ENCODE results near the gene PDSS1. TPM values are rescaled to one million over a fixed set of nuclear protein-coding genes. Genes with fewer than 3 reads are reported as not detected.

PDSS1 gene
- total and polyA plus RNA-seq, 2 of the 4 experiments (the other 2 are of a cell fraction): 9.7 to 13.2 TPM

DNA sequence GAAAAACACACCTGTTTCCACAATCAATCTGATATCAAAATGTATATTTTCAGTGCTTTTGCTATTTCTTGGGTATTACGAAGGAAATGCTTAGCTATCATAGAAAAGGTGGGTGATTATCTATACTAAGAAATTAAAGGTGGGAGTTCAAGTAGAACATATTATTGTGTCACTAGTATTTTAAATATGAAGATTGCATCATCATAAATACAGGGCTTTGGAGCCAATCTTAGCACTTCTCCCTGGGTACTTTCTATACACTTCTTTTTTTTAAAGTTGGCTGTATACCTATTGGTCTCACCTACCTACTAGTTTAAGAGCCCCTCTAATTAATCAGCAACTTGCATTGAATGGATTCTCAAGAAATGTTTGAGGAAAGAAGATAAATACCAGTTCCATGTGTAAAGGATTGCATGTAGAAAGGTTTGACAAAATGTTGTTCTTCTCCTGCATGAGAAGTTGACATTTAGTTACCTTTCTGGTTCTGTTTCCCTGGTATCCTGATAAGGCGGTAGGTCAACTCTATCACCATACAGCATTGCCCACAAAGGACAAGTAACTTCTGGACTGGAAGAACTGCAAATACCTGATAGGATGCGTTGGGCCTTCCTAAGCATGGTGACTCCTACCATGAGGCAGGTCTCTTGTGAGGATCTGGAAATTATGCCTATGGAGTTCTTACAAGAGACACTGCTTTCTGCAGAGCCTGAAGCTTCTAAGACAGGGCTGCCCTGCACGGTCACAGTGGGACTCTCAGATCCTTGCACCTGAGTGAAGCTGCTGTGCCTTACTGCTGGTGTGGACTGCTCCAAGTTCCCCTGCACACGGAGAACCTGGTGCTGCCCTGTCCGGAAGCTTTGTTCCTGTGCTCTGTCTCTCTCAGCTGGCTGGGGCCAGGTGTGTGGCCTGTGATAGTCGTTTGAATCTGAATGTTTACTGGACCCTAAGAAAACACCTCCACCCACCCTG, 32.1 kb upstream of the PDSS1 start:
- no peak overlapping the region for H3K4me3 ChIP-seq (ENCODE audit: insufficient read depth, low read depth, low read length)
- dilution Hi-C loops (cut with HindIII; ENCODE audit: low sequenced_read_pairs, unreplicated experiment): no loop called here
- H2BK120ac ChIP-seq (ENCODE audit: low read depth, low read length): no peak overlapping the region
- H3K4ac ChIP-seq (ENCODE audit: low read depth, low read length): no peak overlapping the region
- no peak for TF ChIP-seq POLR2A (IDR thresholded peaks at IDR 0.05; ENCODE audit: low read depth, low read length)
- TF ChIP-seq SMC3 (IDR thresholded peaks at IDR 0.05; ENCODE audit: low read depth, low read length): no peak
- TF ChIP-seq CEBPB (IDR thresholded peaks at IDR 0.05; ENCODE audit: low read depth, low read length): peak; percentile 58
- TF ChIP-seq MAFK (IDR thresholded peaks at IDR 0.05; ENCODE audit: low read depth, low read length): no peak
- no TSS peak for BruUV-seq (replicated peaks)
- 40% methylated on average over 1 of the region's 7 CpGs; no CpG with 5 or more reads in 1 of the 2 experiments for WGBS, 2 experiments (ENCODE audit: extremely low coverage in 2 of 2, insufficient read length in 1 of 2)
- no peak overlapping the region for H3K27ac ChIP-seq (ENCODE audit: insufficient read depth, low read length)
- no peak overlapping the region for H4K5ac ChIP-seq (ENCODE audit: low read depth, low read length)
- H3K79me1 ChIP-seq (ENCODE audit: low read depth in 1 of 2, low read length in 2 of 2): no peaks in the 10 kb centered on the region
- H2BK15ac ChIP-seq (ENCODE audit: low read depth, low read length): no peak overlapping the region
- H3K4me2 ChIP-seq (ENCODE audit: low read depth, low read length): no peak overlapping the region
- H4K20me1 ChIP-seq (ENCODE audit: insufficient read depth, low read length): no peaks in the 10 kb centered on the region
- no peak overlapping the region for H3K23ac ChIP-seq (ENCODE audit: low read depth, low read length)
- no peak overlapping the region for H3K56ac ChIP-seq (ENCODE audit: extremely low read depth, insufficient read depth, low read length)
- no peak overlapping the region for H4K91ac ChIP-seq (ENCODE audit: insufficient read depth, low read depth, low read length)
- H3K9me3 ChIP-seq (ENCODE audit: control insufficient read depth, insufficient read depth, low read length): no peaks in the 10 kb centered on the region
- peak overlapping the region; percentile 8 for H2AFZ ChIP-seq (replicated peaks; ENCODE audit: low read length, poor library complexity)
- intact Hi-C loops (cut with micrococcal nuclease): no loop called here
- no peak overlapping the region for H4K8ac ChIP-seq (ENCODE audit: low read depth in 2 of 2, low read length in 2 of 2)
- no peak overlapping the region for H3K9ac ChIP-seq (ENCODE audit: low read depth, low read length)
- H2AK9ac ChIP-seq (replicated peaks; ENCODE audit: low read depth, low read length, poor library complexity): no peak overlapping the region
- ATAC-seq (ENCODE audit: low read depth) (no peak), DNase-seq (no peak)
- no peak overlapping the region for H3K18ac ChIP-seq (ENCODE audit: low read depth, low read length)
- in situ Hi-C loops (cut with MboI; ENCODE audit: low sequenced_read_pairs): no loop called here
- no peaks in the 10 kb centered on the region for H3K27me3 ChIP-seq (ENCODE audit: control insufficient read depth, insufficient read depth, low read length)
- no peak overlapping the region for H2AK5ac ChIP-seq (ENCODE audit: low read depth, low read length)
- no peak overlapping the region for H3K14ac ChIP-seq (replicated peaks; ENCODE audit: low read depth, low read length)
- POLR2A ChIA-PET (ENCODE audit: unreplicated experiment): no interaction called here
- no peak overlapping the region for H2BK5ac ChIP-seq (ENCODE audit: low read depth, low read length, poor library complexity, severe bottlenecking)
- CTCF ChIA-PET: no interaction called here
- H3K36me3 ChIP-seq (ENCODE audit: control insufficient read depth, insufficient read depth, low read length): no peaks in the 10 kb centered on the region
- no peaks in the 10 kb centered on the region for H3K9me1 ChIP-seq (ENCODE audit: insufficient read depth, low read length)
- H2BK20ac ChIP-seq (ENCODE audit: low read depth, low read length): no peak overlapping the region
- no peaks in the 10 kb centered on the region for H3K4me1 ChIP-seq (ENCODE audit: control insufficient read depth, insufficient read depth, low read length)
